Peyer's patch (tissue), 4 donors: ENCODE data around the gene MCRIP2.

Experiments used
- POLR2A ChIP-seq, 2 donors: fragments of 450-650 bp; IDR thresholded peaks; one replicate each; pipeline ENCODE4 v1.5.1; 2017; ENCODE audit warnings: antibody characterized with exemption in 2 of 2, mild to moderate bottlenecking in 2 of 2, moderate library complexity in 2 of 2
- TF ChIP-seq, protein P1 (sequence below), 6 experiments: fragments of 450-650 bp in 4 of 6; fragments of 200-600 bp in 2 of 6; sonication (generic) in 1 of 6; IDR thresholded peaks; one replicate each; pipeline ENCODE4 v1.5.1; 2017 to 2019; ENCODE audit warnings: antibody characterized with exemption in 6 of 6, mild to moderate bottlenecking in 3 of 6, moderate library complexity in 1 of 6

DNA sequence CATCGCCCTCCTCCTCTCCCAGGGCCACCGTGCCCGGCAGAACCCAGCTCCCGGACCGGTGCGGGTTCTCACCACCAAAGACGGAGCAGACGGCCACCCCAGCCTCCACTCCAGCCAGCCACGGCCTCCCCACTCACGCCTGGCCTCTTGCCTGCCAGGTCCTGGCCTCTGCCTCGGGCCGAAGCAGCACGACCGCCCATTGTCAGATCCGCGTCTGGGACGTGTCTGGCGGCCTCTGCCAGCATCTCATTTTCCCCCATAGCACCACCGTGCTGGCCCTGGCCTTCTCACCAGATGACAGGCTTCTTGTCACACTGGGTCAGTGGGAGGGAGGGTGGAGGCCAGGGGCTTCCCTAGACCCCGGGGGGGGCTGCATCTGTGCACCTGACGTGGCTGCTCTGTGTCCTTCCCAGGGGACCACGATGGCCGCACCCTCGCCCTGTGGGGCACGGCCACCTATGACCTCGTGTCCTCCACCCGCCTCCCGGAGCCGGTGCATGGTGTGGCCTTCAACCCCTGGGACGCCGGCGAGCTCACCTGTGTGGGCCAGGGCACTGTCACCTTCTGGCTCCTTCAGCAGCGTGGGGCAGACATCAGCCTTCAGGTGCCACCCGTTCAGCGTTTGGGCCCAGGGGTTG lies 19.7 kb downstream of the MCRIP2 start:
- no peak for TF ChIP-seq POLR2A (IDR thresholded peaks at IDR 0.05)
- TF ChIP-seq, protein P1, sequence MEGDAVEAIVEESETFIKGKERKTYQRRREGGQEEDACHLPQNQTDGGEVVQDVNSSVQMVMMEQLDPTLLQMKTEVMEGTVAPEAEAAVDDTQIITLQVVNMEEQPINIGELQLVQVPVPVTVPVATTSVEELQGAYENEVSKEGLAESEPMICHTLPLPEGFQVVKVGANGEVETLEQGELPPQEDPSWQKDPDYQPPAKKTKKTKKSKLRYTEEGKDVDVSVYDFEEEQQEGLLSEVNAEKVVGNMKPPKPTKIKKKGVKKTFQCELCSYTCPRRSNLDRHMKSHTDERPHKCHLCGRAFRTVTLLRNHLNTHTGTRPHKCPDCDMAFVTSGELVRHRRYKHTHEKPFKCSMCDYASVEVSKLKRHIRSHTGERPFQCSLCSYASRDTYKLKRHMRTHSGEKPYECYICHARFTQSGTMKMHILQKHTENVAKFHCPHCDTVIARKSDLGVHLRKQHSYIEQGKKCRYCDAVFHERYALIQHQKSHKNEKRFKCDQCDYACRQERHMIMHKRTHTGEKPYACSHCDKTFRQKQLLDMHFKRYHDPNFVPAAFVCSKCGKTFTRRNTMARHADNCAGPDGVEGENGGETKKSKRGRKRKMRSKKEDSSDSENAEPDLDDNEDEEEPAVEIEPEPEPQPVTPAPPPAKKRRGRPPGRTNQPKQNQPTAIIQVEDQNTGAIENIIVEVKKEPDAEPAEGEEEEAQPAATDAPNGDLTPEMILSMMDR (IDR thresholded peaks at IDR 0.05): peak in 2 of 6 experiments; percentile 11 to 24
